ENCODE data around the gene FGG. TPM values are rescaled to one million over a fixed set of nuclear protein-coding genes. Genes with fewer than 3 reads are reported as not detected.

Gene FGG
- total and polyA plus RNA-seq, 10 of the 15 experiments (the other 5 are each of a cell fraction or from before 2014, with no cell fraction given): 1.8 TPM; not detected in 9

DNA sequence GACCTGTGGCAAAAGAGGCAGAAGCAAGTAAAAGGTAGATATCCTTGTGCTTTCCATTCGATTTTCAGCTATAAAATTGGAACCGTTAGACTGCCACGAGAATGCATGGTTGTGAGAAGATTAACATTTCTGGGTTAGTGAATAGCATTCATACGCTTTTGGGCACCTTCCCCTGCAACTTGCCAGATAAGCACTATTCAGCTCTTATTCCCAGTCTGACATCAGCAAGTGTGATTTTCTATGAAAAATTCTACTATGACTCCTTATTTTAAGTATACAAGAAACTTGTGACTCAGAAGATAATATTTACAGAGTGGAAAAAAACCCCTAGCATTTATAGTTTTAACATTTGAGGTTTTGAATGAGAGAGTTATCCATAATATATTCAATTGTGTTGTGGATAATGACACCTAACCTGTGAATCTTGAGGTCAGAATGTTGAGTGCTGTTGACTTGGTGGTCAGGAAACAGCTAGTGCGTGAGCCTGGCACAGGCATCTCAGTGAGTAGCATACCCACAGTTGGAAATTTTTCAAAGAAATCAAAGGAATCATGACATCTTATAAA is 45.7 kb downstream of the FGG start:
- H3K27ac ChIP-seq (ENCODE audit: control insufficient read depth, insufficient read depth): no peak overlapping the region
- H3K27me3 ChIP-seq (replicated peaks in 1 of 2; ENCODE audit: control insufficient read depth in 2 of 2, insufficient read depth in 2 of 2, low read length in 1 of 2): no peaks in the 10 kb centered on the region; a peak in 1 of 4 replicates
- ChIA-PET POLR2A (no interaction called here), RAD21 (ENCODE audit: unreplicated experiment) (interaction anchor here (1.4 kb wide), 1 partner anchor 52 kb away, joined by 4 read pairs; no protein-coding TSS in a partner anchor), SMC1A (ENCODE audit: uncharacterized antibody, unreplicated experiment) (interaction anchor here (0.7 to 1.0 kb wide), 2 partner anchors 10 to 52 kb away, joined by 3 read pairs; no protein-coding TSS in a partner anchor), CTCF (interaction anchor here (1.1 to 5.9 kb wide), 3 partner anchors 14 to 52 kb away, joined by 3 to 32 read pairs (median 6); partner anchors contain the start of gene PLRG1)
- 34% methylated on average over 5 of the region's 5 CpGs for WGBS (ENCODE audit: insufficient coverage, insufficient replicate concordance, low lambda C conversion rate, missing lambda C conversion rate)
- no peak overlapping the region for H3K9ac ChIP-seq (ENCODE audit: control insufficient read depth, insufficient read depth, low read length)
- no peak overlapping the region for H3K4me3 ChIP-seq
- H2AFZ ChIP-seq (ENCODE audit: control insufficient read depth, low read depth, low read length): no peak overlapping the region
- FAIRE-seq (no peak), DNase-seq (ENCODE audit: low read depth, low spot score) (no peak), ATAC-seq (no peak)
- no peaks in the 10 kb centered on the region for H3K4me1 ChIP-seq (ENCODE audit: control insufficient read depth, insufficient read depth, low read length)
- H3K79me2 ChIP-seq (ENCODE audit: control insufficient read depth, insufficient read depth, low read length): no peaks in the 10 kb centered on the region
- intact Hi-C loops (cut with micrococcal nuclease; ENCODE audit: unreplicated experiment) (no loop called here), in situ Hi-C loops (cut with MboI) (no loop called here)
- BruUV-seq (replicated peaks): no TSS peak
- H3K4me2 ChIP-seq (ENCODE audit: control insufficient read depth, insufficient read depth): no peak overlapping the region
- H3K36me3 ChIP-seq (ENCODE audit: control insufficient read depth in 2 of 2, insufficient read depth in 2 of 2, low read length in 1 of 2): no peaks in the 10 kb centered on the region
- no peaks in the 10 kb centered on the region for H4K20me1 ChIP-seq (ENCODE audit: control insufficient read depth, insufficient read depth)
- TF ChIP-seq JUNB (IDR thresholded peaks at IDR 0.05) (no peak), RUNX3 (IDR thresholded peaks at IDR 0.05; ENCODE audit: low read length) (no peak), FOXK2 (IDR thresholded peaks at IDR 0.05) (no peak)
- TF ChIP-seq, protein P1, sequence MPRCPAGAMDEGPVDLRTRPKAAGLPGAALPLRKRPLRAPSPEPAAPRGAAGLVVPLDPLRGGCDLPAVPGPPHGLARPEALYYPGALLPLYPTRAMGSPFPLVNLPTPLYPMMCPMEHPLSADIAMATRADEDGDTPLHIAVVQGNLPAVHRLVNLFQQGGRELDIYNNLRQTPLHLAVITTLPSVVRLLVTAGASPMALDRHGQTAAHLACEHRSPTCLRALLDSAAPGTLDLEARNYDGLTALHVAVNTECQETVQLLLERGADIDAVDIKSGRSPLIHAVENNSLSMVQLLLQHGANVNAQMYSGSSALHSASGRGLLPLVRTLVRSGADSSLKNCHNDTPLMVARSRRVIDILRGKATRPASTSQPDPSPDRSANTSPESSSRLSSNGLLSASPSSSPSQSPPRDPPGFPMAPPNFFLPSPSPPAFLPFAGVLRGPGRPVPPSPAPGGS (IDR thresholded peaks at IDR 0.05; ENCODE audit: borderline replicate concordance, insufficient read depth, low read depth, low read length, poor library complexity, severe bottlenecking): no peak
- no peaks in the 10 kb centered on the region for H3K9me3 ChIP-seq (replicated peaks; ENCODE audit: control insufficient read depth, insufficient read depth, low read length)

DNA sequence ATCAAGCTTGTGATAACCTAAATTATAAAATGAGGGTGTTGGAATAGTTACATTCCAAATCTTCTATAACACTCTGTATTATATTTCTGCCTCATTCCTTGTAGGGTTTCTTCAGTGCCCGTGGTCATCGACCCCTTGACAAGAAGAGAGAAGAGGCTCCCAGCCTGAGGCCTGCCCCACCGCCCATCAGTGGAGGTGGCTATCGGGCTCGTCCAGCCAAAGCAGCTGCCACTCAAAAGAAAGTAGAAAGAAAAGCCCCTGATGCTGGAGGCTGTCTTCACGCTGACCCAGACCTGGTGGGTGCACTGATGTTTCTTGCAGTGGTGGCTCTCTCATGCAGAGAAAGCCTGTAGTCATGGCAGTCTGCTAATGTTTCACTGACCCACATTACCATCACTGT is 46.8 kb downstream of the FGG start:
- FAIRE-seq: no peak
- CTCF ChIA-PET: interaction anchor here (0.9 to 5.9 kb wide), 4 partner anchors 13 to 58 kb away, joined by 3 to 32 read pairs (median 4); no protein-coding TSS in a partner anchor
- no peak for TF ChIP-seq NFYB (IDR thresholded peaks at IDR 0.05; ENCODE audit: insufficient read depth, low read depth, low read length)
- no peak for TF ChIP-seq ESRRA (IDR thresholded peaks at IDR 0.05; ENCODE audit: low read length)
- TF ChIP-seq KLF5 (IDR thresholded peaks at IDR 0.05; ENCODE audit: partially characterized antibody): no peak
- TF ChIP-seq RELA (IDR thresholded peaks at IDR 0.05; ENCODE audit: borderline replicate concordance, partially characterized antibody): no peak
- TF ChIP-seq, protein P2, sequence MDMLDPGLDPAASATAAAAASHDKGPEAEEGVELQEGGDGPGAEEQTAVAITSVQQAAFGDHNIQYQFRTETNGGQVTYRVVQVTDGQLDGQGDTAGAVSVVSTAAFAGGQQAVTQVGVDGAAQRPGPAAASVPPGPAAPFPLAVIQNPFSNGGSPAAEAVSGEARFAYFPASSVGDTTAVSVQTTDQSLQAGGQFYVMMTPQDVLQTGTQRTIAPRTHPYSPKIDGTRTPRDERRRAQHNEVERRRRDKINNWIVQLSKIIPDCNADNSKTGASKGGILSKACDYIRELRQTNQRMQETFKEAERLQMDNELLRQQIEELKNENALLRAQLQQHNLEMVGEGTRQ (IDR thresholded peaks at IDR 0.05; ENCODE audit: borderline replicate concordance, low read depth, low read length): no peak
- TF ChIP-seq NR2C2 (IDR thresholded peaks at IDR 0.05; ENCODE audit: borderline replicate concordance, control insufficient read depth, insufficient read length, low read depth): no peak
- no peak for TF ChIP-seq ETV6 (conservative IDR thresholded peaks at IDR 0.05 in 1 of 2, IDR thresholded peaks at IDR 0.05 in 1 of 2; ENCODE audit: borderline replicate concordance in 1 of 2, low read depth in 1 of 2)
- no peak for TF ChIP-seq MEF2A (IDR thresholded peaks at IDR 0.05; ENCODE audit: insufficient read depth, low read depth, low read length)
- TF ChIP-seq HDAC6 (IDR thresholded peaks at IDR 0.05; ENCODE audit: unreplicated experiment): no peak

More for the DNA sequence above, 46.8 kb downstream of the FGG start:
- no peaks in the 10 kb centered on the region for H3K9me3 ChIP-seq (replicated peaks; ENCODE audit: control insufficient read depth, insufficient read depth, low read length)
- no peak for DNase-seq (ENCODE audit: low read depth, low spot score)
- H3K27ac ChIP-seq (ENCODE audit: control insufficient read depth, insufficient read depth): no peak overlapping the region
- no peak overlapping the region for H2AFZ ChIP-seq (ENCODE audit: control insufficient read depth, low read depth, low read length)
- intact Hi-C loops (cut with micrococcal nuclease; ENCODE audit: unreplicated experiment) (no loop called here), in situ Hi-C loops (cut with MboI) (no loop called here)
- SMC1A ChIA-PET (ENCODE audit: uncharacterized antibody, unreplicated experiment): interaction anchor here (1.2 to 1.8 kb wide), 2 partner anchors 8 to 53 kb away, joined by 3 to 8 read pairs; no protein-coding TSS in a partner anchor
- POLR2A ChIA-PET: no interaction called here
- ATAC-seq: no peak
- H3K27me3 ChIP-seq (replicated peaks in 1 of 2; ENCODE audit: control insufficient read depth in 2 of 2, insufficient read depth in 2 of 2, low read length in 1 of 2): no peaks in the 10 kb centered on the region; a peak in 1 of 4 replicates
- no TSS peak for BruUV-seq (replicated peaks)
- H3K9ac ChIP-seq (ENCODE audit: control insufficient read depth, insufficient read depth, low read length): no peak overlapping the region
- no peaks in the 10 kb centered on the region for H3K79me2 ChIP-seq (ENCODE audit: control insufficient read depth, insufficient read depth, low read length)
- RAD21 ChIA-PET (ENCODE audit: unreplicated experiment): no interaction called here
- no peaks in the 10 kb centered on the region for H3K4me1 ChIP-seq (ENCODE audit: control insufficient read depth, insufficient read depth, low read length)
- H3K4me2 ChIP-seq (ENCODE audit: control insufficient read depth, insufficient read depth): no peak overlapping the region
- no peaks in the 10 kb centered on the region for H4K20me1 ChIP-seq (ENCODE audit: control insufficient read depth, insufficient read depth)
- 34% methylated on average over 6 of the region's 6 CpGs for WGBS (ENCODE audit: insufficient coverage, insufficient replicate concordance, low lambda C conversion rate, missing lambda C conversion rate)
- H3K4me3 ChIP-seq: no peak overlapping the region
- H3K36me3 ChIP-seq (ENCODE audit: control insufficient read depth in 2 of 2, insufficient read depth in 2 of 2, low read length in 1 of 2): no peaks in the 10 kb centered on the region

All from GM12878 (cell line).